ENCODE measurements around the gene ZNF780B. TPM values are rescaled to one million over a fixed set of nuclear protein-coding genes. Genes with fewer than 3 reads are reported as not detected.
"Not testable (repeated sequence)": the region's sequence is repeated elsewhere in the genome, so short reads cannot be mapped to it uniquely, and the experiment has no call there.

Gene ZNF780B
- total and polyA plus RNA-seq, 2 donors (not counting 3 experiments of a cell fraction or from before 2014, with no cell fraction given), result 2.6 to 13.5 TPM

DNA sequence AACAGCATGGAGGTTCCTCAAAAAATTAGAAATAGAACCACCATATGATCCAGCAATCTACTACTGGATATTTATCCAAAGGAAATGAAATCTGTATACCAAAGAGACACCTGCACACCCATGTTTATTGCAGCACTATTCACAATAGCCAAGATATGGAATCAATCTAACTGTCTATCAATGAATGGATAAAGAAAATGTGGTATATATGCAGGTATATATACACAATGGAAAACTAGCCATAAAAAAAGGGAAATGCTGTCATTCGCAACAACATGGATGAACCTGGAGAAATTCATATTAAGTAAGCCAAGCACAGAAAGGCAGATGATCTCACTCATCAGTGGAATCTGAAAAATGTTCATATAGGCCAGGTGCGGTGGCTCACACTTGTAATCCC lies 2.5 kb downstream of the ZNF780B start:
- POLR2A ChIA-PET, result no interaction called here

DNA sequence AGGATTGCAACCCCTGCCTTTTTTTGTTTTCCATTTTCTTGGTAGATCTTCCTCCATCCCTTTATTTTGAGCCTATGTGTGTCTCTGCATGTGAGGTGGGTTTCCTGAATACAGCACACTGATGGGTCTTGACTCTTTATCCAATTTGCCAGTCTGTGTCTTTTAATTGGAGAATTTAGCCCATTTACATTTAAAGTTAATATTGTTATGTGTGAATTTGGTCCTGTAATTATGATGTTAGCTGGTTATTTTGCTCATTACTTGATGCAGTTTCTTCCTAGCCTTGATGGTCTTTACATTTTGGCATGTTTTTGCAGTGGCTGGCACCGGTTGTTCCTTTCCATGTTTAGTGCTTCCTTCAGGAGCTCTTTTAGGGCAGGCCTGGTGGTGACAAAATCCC lies 14.3 kb downstream of the ZNF780B start:
- H3K36me3 ChIP-seq (ENCODE audit: control insufficient read depth in 2 of 2, extremely low read depth in 1 of 2, insufficient read depth in 2 of 2, low read length in 2 of 2); H2AFZ ChIP-seq (ENCODE audit: low read depth, low read length); intact Hi-C loops (cut with micrococcal nuclease); CTCF ChIA-PET; H3K79me2 ChIP-seq (ENCODE audit: control insufficient read depth, insufficient read depth, low read length); POLR2A ChIA-PET; DNase-seq (ENCODE audit: low read depth, low spot score); H3K27me3 ChIP-seq (ENCODE audit: control insufficient read depth in 2 of 2, insufficient read depth in 2 of 2, low read length in 2 of 2); H3K4me2 ChIP-seq (ENCODE audit: insufficient read depth, low read length); H3K4me1 ChIP-seq (ENCODE audit: control insufficient read depth, extremely low read depth, insufficient read depth, low read length); dilution Hi-C loops (cut with MboI; ENCODE audit: extremely low pct_ligation_motif_present, low sequenced_read_pairs); H3K9me1 ChIP-seq (replicated peaks; ENCODE audit: control insufficient read depth, extremely low read depth, insufficient read depth, low read length); H3K9ac ChIP-seq (replicated peaks; ENCODE audit: extremely low read depth, insufficient read depth, low read length); H3K4me3 ChIP-seq (replicated peaks in 1 of 3; ENCODE audit: insufficient read depth in 1 of 3, low read depth in 1 of 3, low read length in 3 of 3); H3K9me3 ChIP-seq (replicated peaks; ENCODE audit: control insufficient read depth, insufficient read depth, low read length); FAIRE-seq; BruUV-seq (replicated peaks); H3K27ac ChIP-seq (ENCODE audit: insufficient read depth, low read depth, low read length); H4K20me1 ChIP-seq (replicated peaks; ENCODE audit: control insufficient read depth, extremely low read depth, insufficient read depth, low read length): not testable (repeated sequence)

More for the DNA sequence above, 2.5 kb downstream of the ZNF780B start:
- DNase-seq (ENCODE audit: low read depth, low spot score) (no peak), FAIRE-seq (no peak)
- no peak overlapping the region for H3K9ac ChIP-seq (replicated peaks; ENCODE audit: extremely low read depth, insufficient read depth, low read length)
- no peaks in the 10 kb centered on the region for H4K20me1 ChIP-seq (replicated peaks; ENCODE audit: control insufficient read depth, extremely low read depth, insufficient read depth, low read length)
- peaks cover 6% of the 10 kb centered on the region for H3K4me1 ChIP-seq (ENCODE audit: control insufficient read depth, extremely low read depth, insufficient read depth, low read length)
- H3K9me1 ChIP-seq (replicated peaks; ENCODE audit: control insufficient read depth, extremely low read depth, insufficient read depth, low read length), result no peaks in the 10 kb centered on the region
- no peaks in the 10 kb centered on the region for H3K9me3 ChIP-seq (replicated peaks; ENCODE audit: control insufficient read depth, insufficient read depth, low read length)
- H3K27me3 ChIP-seq (ENCODE audit: control insufficient read depth in 2 of 2, insufficient read depth in 2 of 2, low read length in 2 of 2), result peaks cover 0 to 9% of the 10 kb centered on the region in 2 experiments
- no peak overlapping the region for H3K4me2 ChIP-seq (ENCODE audit: insufficient read depth, low read length)
- intact Hi-C loops (cut with micrococcal nuclease) (no loop called here), dilution Hi-C loops (cut with MboI; ENCODE audit: extremely low pct_ligation_motif_present, low sequenced_read_pairs) (no loop called here)
- no peak overlapping the region for H3K4me3 ChIP-seq (replicated peaks in 1 of 3; ENCODE audit: insufficient read depth in 1 of 3, low read depth in 1 of 3, low read length in 3 of 3)
- no TSS peak for BruUV-seq (replicated peaks)
- H2AFZ ChIP-seq (ENCODE audit: low read depth, low read length), result no peak overlapping the region
- CTCF ChIA-PET, result no interaction called here
- peaks cover 0 to 2% of the 10 kb centered on the region in 2 experiments for H3K36me3 ChIP-seq (ENCODE audit: control insufficient read depth in 2 of 2, extremely low read depth in 1 of 2, insufficient read depth in 2 of 2, low read length in 2 of 2)
- no peak for TF ChIP-seq JUN (IDR thresholded peaks at IDR 0.05; ENCODE audit: borderline replicate concordance, insufficient read depth, insufficient read length, low read depth)
- TF ChIP-seq, protein P1, sequence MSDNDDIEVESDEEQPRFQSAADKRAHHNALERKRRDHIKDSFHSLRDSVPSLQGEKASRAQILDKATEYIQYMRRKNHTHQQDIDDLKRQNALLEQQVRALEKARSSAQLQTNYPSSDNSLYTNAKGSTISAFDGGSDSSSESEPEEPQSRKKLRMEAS (IDR thresholded peaks at IDR 0.05; ENCODE audit: insufficient read depth, insufficient read length), result no peak
- no peak for TF ChIP-seq POLR2AphosphoS5 (IDR thresholded peaks at IDR 0.05; ENCODE audit: insufficient read depth, low read depth, low read length)
- no peak for TF ChIP-seq FOS (IDR thresholded peaks at IDR 0.05; ENCODE audit: borderline replicate concordance, insufficient read depth, low read length)
- TF ChIP-seq, protein P2, sequence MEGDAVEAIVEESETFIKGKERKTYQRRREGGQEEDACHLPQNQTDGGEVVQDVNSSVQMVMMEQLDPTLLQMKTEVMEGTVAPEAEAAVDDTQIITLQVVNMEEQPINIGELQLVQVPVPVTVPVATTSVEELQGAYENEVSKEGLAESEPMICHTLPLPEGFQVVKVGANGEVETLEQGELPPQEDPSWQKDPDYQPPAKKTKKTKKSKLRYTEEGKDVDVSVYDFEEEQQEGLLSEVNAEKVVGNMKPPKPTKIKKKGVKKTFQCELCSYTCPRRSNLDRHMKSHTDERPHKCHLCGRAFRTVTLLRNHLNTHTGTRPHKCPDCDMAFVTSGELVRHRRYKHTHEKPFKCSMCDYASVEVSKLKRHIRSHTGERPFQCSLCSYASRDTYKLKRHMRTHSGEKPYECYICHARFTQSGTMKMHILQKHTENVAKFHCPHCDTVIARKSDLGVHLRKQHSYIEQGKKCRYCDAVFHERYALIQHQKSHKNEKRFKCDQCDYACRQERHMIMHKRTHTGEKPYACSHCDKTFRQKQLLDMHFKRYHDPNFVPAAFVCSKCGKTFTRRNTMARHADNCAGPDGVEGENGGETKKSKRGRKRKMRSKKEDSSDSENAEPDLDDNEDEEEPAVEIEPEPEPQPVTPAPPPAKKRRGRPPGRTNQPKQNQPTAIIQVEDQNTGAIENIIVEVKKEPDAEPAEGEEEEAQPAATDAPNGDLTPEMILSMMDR (IDR thresholded peaks at IDR 0.05; ENCODE audit: extremely low read depth in 1 of 2, insufficient read depth in 1 of 2, low read depth in 1 of 2, low read length in 2 of 2), result no peak
- TF ChIP-seq POLR2A (IDR thresholded peaks at IDR 0.05; ENCODE audit: low read depth, low read length), result no peak
- TF ChIP-seq EZH2 (IDR thresholded peaks at IDR 0.05; ENCODE audit: borderline replicate concordance, low read depth, low read length, severe bottlenecking), result no peak
- TF ChIP-seq MYC (IDR thresholded peaks at IDR 0.05; ENCODE audit: low read depth, low read length), result no peak
- no peak for TF ChIP-seq GATA2 (IDR thresholded peaks at IDR 0.05; ENCODE audit: insufficient read depth, insufficient read length, low read depth, low read length)
- H3K79me2 ChIP-seq (ENCODE audit: control insufficient read depth, insufficient read depth, low read length), result no peaks in the 10 kb centered on the region
- H3K27ac ChIP-seq (ENCODE audit: insufficient read depth, low read depth, low read length), result no peak overlapping the region

DNA sequence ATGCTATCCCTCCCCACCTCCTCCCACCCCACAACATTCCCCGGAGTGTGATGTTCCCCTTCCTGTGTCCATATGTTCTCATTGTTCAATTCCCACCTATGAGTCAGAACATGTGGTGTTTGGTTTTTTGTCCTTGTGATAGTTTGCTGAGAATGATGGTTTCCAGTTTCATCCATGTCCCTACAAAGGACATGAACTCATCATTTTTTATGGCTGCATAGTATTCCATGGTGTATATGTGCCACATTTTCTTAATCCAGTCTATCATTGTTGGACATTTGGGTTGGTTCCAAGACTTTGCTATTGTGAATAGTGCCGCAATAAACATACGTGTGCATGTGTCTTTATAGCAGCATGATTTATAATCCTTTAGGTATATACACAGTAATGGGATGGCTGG lies 18.0 kb downstream of the ZNF780B start:
- H4K20me1 ChIP-seq (replicated peaks; ENCODE audit: control insufficient read depth, extremely low read depth, insufficient read depth, low read length); H3K27me3 ChIP-seq (ENCODE audit: control insufficient read depth in 2 of 2, insufficient read depth in 2 of 2, low read length in 2 of 2); H3K79me2 ChIP-seq (ENCODE audit: control insufficient read depth, insufficient read depth, low read length); FAIRE-seq; H3K36me3 ChIP-seq (ENCODE audit: control insufficient read depth in 2 of 2, extremely low read depth in 1 of 2, insufficient read depth in 2 of 2, low read length in 2 of 2); H3K9me1 ChIP-seq (replicated peaks; ENCODE audit: control insufficient read depth, extremely low read depth, insufficient read depth, low read length); CTCF ChIA-PET; H3K4me3 ChIP-seq (replicated peaks in 1 of 3; ENCODE audit: insufficient read depth in 1 of 3, low read depth in 1 of 3, low read length in 3 of 3); BruUV-seq (replicated peaks); POLR2A ChIA-PET; H2AFZ ChIP-seq (ENCODE audit: low read depth, low read length); DNase-seq (ENCODE audit: low read depth, low spot score); H3K27ac ChIP-seq (ENCODE audit: insufficient read depth, low read depth, low read length); H3K4me1 ChIP-seq (ENCODE audit: control insufficient read depth, extremely low read depth, insufficient read depth, low read length); H3K4me2 ChIP-seq (ENCODE audit: insufficient read depth, low read length); dilution Hi-C loops (cut with MboI; ENCODE audit: extremely low pct_ligation_motif_present, low sequenced_read_pairs); intact Hi-C loops (cut with micrococcal nuclease); H3K9ac ChIP-seq (replicated peaks; ENCODE audit: extremely low read depth, insufficient read depth, low read length): not testable (repeated sequence)
- H3K9me3 ChIP-seq (replicated peaks; ENCODE audit: control insufficient read depth, insufficient read depth, low read length), result peaks cover 29% of the 10 kb centered on the region
